GM03348 (cell line): ENCODE data around the gene SYT9.

ENCODE experiments used
- DNase-seq: peaks from one replicate; pipeline ENCODE4 v3.0.0; 2012; ENCODE audit warnings: low spot score

Gene SYT9

DNA sequence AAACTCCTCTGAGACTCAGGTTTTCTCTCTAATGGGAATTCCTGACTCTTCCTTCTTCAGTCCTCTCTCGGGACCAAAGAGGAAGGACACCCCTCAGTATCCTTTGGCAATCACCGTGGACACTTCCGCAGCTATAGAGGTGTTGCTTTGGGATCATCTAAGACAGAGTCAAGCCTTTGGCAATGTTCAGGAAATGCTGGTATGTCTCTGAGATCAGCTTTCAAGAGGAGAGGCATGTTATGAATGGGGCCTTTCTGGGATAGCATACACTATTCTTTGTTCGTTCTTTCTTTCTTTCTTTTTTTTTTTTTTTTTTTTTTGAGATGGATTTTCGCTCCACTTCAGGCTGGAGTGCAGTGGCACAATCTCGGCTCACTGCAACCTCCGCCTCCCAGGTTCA is 219.4 kb downstream of the SYT9 start:
- DNase-seq = no peak

DNA sequence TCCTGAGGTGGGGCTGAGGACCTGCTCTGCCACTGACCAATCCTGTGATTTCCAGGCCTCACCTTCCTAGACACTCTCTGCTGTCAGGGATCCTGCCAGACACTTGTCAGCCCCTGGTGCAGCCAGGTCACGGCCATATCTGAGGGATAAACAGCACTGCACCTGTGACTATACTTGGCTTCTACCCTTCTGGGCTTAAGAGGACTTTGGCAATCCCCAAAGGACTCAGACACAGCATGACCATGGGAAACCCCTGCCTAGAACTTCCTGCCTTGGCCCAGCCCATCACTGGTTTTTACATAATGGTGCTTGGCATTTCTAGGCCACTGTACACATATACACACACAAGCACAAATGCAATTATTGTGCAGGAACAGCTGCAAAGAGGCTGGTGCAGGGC is 222.0 kb downstream of the SYT9 start:
- DNase-seq = no peak

- DNase-seq = no peak
Observed at GRCh38 chr11:7480113-7480512, 228.4 kb downstream of the SYT9 start.

- no peak for DNase-seq
Observed at GRCh38 chr11:7484131-7484530, 232.4 kb downstream of the SYT9 start.

- no peak for DNase-seq
Observed at GRCh38 chr11:7484645-7485044, 232.9 kb downstream of the SYT9 start.

DNA sequence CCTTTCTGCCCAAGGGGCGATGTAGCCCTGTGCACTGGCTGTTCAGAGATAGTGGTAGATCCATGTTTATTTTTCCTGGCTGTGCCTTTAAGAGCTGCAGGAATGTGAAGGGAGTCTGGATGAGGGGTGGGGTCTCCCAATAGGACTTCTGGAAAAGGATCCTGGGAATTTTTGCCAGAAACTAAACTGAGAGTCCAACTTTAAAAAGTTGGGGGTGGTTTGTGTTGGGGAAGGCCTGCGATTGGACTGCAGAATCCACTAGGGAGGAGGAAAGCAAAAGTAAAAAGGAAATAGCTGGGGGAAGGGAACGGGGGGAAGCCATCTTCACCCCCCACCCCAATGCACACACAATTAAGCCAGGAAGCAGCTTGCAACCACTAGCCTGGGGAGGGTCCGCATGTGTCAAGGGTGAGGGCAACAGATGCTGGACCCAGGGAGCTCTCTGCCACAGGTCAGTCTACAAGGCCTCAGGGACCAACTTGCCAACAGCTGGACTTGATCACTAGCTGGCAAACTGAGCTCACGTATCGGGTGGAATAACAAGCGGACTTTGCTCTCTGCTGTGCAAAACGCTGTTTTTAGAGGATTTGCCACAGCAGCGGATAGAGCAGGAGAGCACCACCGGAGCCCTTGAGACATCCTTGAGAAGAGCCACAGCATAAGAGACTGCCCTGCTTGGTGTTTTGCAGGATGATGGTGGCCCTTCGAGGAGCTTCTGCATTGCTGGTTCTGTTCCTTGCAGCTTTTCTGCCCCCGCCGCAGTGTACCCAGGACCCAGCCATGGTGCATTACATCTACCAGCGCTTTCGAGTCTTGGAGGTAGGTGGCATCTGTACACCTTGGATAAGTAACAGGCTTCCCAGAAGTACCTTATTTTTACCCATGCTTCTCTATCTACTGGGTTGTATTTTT is 233.7 kb downstream of the SYT9 start, which contains the start of gene OLFML1:
TSS of gene OLFML1 (plus strand) at position 321 of the 912 bp plus-strand sequence. CDS start at position 691, 370 bp downstream.
- peak; percentile 25 for DNase-seq

- no peak for DNase-seq
Observed at GRCh38 chr11:7486098-7486780, 234.5 kb downstream of the SYT9 start.

GRCh38 chr11:7486781-7487140 is 235.1 kb downstream of the SYT9 start:
- DNase-seq = peak; percentile 24

DNA sequence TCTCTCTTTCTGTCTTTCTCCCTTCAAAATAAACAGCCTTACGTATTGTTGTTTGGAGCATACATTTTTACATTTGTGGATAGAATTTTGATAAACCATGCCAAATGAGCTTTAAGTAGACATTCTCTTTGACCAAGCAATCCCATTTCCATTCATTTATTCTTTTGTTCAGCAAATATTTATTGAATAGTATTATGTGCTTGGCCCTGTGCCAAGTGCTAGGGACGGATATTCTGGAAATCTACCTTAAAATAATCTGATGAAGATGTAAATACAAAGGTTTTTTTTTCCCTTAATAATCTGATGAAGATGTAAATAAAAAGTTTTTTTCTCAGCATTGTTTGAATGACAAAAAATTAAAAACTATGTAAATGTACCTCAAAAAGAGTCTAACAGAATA is 235.7 kb downstream of the SYT9 start:
- DNase-seq = no peak

- DNase-seq = no peak
Observed at GRCh38 chr11:7488681-7489080, 237.0 kb downstream of the SYT9 start.

GRCh38 chr11:7489376-7489775 is 237.7 kb downstream of the SYT9 start:
- no peak for DNase-seq

DNA sequence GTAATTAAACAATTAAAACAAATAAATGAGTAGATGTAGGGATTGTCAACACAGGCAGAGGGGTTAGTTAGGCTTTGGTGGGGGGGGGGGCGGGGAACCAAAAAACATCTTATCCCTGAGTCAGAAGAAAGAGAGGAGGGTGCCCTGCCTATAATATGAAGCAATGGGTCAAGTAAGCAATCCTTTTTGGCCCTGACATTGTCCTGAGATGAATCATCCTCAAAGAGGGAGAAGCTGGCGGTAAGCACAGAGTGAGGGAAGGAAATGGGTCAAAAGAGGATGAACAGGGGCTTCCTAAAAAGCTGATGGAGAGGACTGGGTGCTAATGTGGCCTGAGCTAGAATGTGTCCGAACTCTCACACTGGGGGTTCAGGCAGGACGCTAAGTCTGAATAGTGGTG is 238.3 kb downstream of the SYT9 start:
- peak; percentile 75 for DNase-seq

GRCh38 chr11:7490535-7490934 is 238.8 kb downstream of the SYT9 start:
- DNase-seq = peak; percentile 44

DNA sequence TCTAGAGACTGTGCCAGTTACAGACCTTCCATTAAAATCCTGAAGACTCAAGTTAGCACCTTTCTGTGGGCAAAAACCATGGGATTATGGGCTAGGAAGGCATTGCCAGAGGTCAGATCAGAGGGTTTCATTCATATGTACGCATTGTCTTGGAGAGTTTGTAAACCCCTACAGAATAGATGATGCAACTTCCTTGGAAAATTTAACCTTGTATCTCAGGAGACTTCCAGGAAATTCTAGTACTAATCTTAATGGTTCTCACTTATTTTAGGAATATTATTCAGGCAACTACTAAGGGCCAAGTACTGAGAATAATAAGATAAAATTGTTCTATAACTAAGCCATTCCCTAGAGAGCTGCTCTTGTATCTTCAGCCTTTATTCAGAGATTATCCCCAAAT is 240.5 kb downstream of the SYT9 start:
- DNase-seq = no peak

- DNase-seq = no peak
Observed at GRCh38 chr11:7493670-7494069, 242.0 kb downstream of the SYT9 start.

- DNase-seq = no peak
Observed at GRCh38 chr11:7494086-7494745, 242.5 kb downstream of the SYT9 start.

GRCh38 chr11:7495882-7496551 is 244.3 kb downstream of the SYT9 start:
- DNase-seq = no peak

GRCh38 chr11:7498193-7498592 is 246.5 kb downstream of the SYT9 start:
- DNase-seq = no peak

- DNase-seq = no peak
Observed at GRCh38 chr11:7499081-7499480, 247.4 kb downstream of the SYT9 start.

DNA sequence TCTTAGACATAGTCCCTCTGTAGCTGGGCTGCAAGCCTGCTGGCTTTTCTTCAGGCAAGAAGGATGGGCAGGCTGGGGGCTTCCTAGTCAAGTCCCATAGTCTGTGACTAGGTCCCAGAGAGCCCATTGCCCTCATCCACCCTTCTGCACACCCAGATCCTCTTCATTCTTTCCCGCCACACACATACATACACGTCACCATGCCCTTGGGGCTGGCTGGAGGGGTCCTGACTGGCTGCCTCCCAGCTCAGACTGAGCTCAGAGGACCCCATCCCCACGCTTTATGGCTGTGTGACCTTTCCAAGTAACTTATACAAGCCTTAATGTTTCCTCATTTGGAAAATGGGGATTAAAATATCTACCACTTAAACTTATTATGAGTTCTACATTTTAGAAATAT is 248.5 kb downstream of the SYT9 start:
- no peak for DNase-seq

- no peak for DNase-seq
Observed at GRCh38 chr11:7501251-7501650, 249.5 kb downstream of the SYT9 start.

- DNase-seq = no peak
Observed at GRCh38 chr11:7501894-7502293, 250.2 kb downstream of the SYT9 start.
